Skeletal muscle tissue (tissue), 4 donors: Measurements from ENCODE around the gene WDR38. TPM values are rescaled to one million over a fixed set of nuclear protein-coding genes. Genes with fewer than 3 reads are reported as not detected.

Source experiments
- H3K27ac ChIP-seq: one replicate; pipeline ENCODE4 v1.7.0; 2013; ENCODE audit warnings: mild to moderate bottlenecking, low read depth, low read length, inconsistent platforms
- H3K27me3 ChIP-seq, 3 donors: one replicate each; pipeline ENCODE4 v1.7.0; 2013; ENCODE audit warnings: low read length in 3 of 3; ENCODE audit not compliant: control insufficient read depth in 3 of 3, insufficient read depth in 3 of 3
- H3K36me3 ChIP-seq, 3 donors: one replicate each; pipeline ENCODE4 v1.7.0; 2013; ENCODE audit warnings: low read length in 3 of 3; ENCODE audit not compliant: control insufficient read depth in 3 of 3, insufficient read depth in 3 of 3
- H3K4me1 ChIP-seq, 3 donors: one replicate each; pipeline ENCODE4 v1.7.0; 2013; ENCODE audit warnings: low read length in 3 of 3, mild to moderate bottlenecking in 3 of 3; ENCODE audit not compliant: control insufficient read depth in 3 of 3, insufficient read depth in 3 of 3
- H3K4me3 ChIP-seq, 3 donors: one replicate each; pipeline ENCODE4 v1.7.0; 2013; ENCODE audit warnings: low read length in 3 of 3
- H3K9ac ChIP-seq, 3 donors: one replicate each; pipeline ENCODE4 v1.7.0; 2013; ENCODE audit warnings: low read length in 3 of 3, mild to moderate bottlenecking in 3 of 3, moderate library complexity in 2 of 3, low read depth in 1 of 3
- H3K9me3 ChIP-seq, 3 donors: one replicate each; pipeline ENCODE4 v1.7.0; 2013; ENCODE audit warnings: low read length in 3 of 3; ENCODE audit not compliant: control insufficient read depth in 3 of 3
- total RNA-seq: library from RNA; depleted of rRNA; stranded (reverse); fragments of >200 nt; gene quantifications from one replicate; pipeline ENCODE4 v1.2.3, GENCODE V29; 2014
- donor health status: Osteomylitis.

WDR38 gene
- total RNA-seq, 1 donor from 2014 or later: not detected

- H3K9ac ChIP-seq: no peak overlapping the region
- peaks cover 53 to 71% (median 61%) of the 10 kb centered on the region in 3 donors for H3K36me3 ChIP-seq
- H3K27ac ChIP-seq: no peak overlapping the region
- H3K4me3 ChIP-seq: no peak overlapping the region
- H3K4me1 ChIP-seq: no peaks in the 10 kb centered on the region
- no peaks in the 10 kb centered on the region for H3K9me3 ChIP-seq
- no peaks in the 10 kb centered on the region for H3K27me3 ChIP-seq
Measured at GRCh38 chr9:124880501-124880900, 27.2 kb downstream of the WDR38 start.

- Histone ChIP-seq H3K9me3 (no peaks in the 10 kb centered on the region), H3K27me3 (no peaks in the 10 kb centered on the region), H3K9ac (no peak overlapping the region), H3K4me3 (no peak overlapping the region), H3K36me3 (peaks cover 55 to 73% (median 64%) of the 10 kb centered on the region in 3 donors), H3K4me1 (no peaks in the 10 kb centered on the region), H3K27ac (no peak overlapping the region)
Measured at GRCh38 chr9:124881138-124881743, 28.0 kb downstream of the WDR38 start.

GRCh38 chr9:124882231-124882630, 29.0 kb downstream of the WDR38 start:
- Histone ChIP-seq H3K27ac (no peak overlapping the region), H3K27me3 (no peaks in the 10 kb centered on the region), H3K9ac (no peak overlapping the region), H3K9me3 (no peaks in the 10 kb centered on the region), H3K36me3 (peaks cover 54 to 73% (median 62%) of the 10 kb centered on the region in 3 donors), H3K4me1 (peaks cover 0 to 2% (median 0%) of the 10 kb centered on the region in 3 donors), H3K4me3 (no peak overlapping the region)

GRCh38 chr9:124884376-124884775, 31.1 kb downstream of the WDR38 start:
- no peaks in the 10 kb centered on the region for H3K27me3 ChIP-seq
- H3K9ac ChIP-seq: no peak overlapping the region
- H3K27ac ChIP-seq: no peak overlapping the region
- peaks cover 2 to 7% (median 2%) of the 10 kb centered on the region in 3 donors for H3K4me1 ChIP-seq
- H3K9me3 ChIP-seq: no peaks in the 10 kb centered on the region
- no peak overlapping the region for H3K4me3 ChIP-seq
- peaks cover 55 to 72% (median 67%) of the 10 kb centered on the region in 3 donors for H3K36me3 ChIP-seq

GRCh38 chr9:124885551-124885950, 32.3 kb downstream of the WDR38 start:
- Histone ChIP-seq H3K36me3 (peaks cover 58 to 72% (median 70%) of the 10 kb centered on the region in 3 donors), H3K9me3 (no peaks in the 10 kb centered on the region), H3K27ac (no peak overlapping the region)

GRCh38 chr9:124886461-124886860, 33.2 kb downstream of the WDR38 start:
- Histone ChIP-seq H3K4me3 (no peak overlapping the region), H3K36me3 (peaks cover 55 to 72% (median 70%) of the 10 kb centered on the region in 3 donors)

More at GRCh38 chr9:124885551-124885950, 32.3 kb downstream of the WDR38 start:
- no peaks in the 10 kb centered on the region for H3K27me3 ChIP-seq
- H3K9ac ChIP-seq: no peak overlapping the region
- H3K4me3 ChIP-seq: no peak overlapping the region
- peaks cover 2 to 7% (median 2%) of the 10 kb centered on the region in 3 donors for H3K4me1 ChIP-seq

GRCh38 chr9:124886866-124887492, 33.7 kb downstream of the WDR38 start:
- H3K9ac ChIP-seq: no peak overlapping the region
- H3K27me3 ChIP-seq: no peaks in the 10 kb centered on the region
- peaks cover 50 to 70% (median 66%) of the 10 kb centered on the region in 3 donors for H3K36me3 ChIP-seq
- H3K9me3 ChIP-seq: no peaks in the 10 kb centered on the region
- H3K4me1 ChIP-seq: peaks cover 2 to 7% (median 2%) of the 10 kb centered on the region in 3 donors
- no peak overlapping the region for H3K4me3 ChIP-seq
- no peak overlapping the region for H3K27ac ChIP-seq

More at GRCh38 chr9:124886461-124886860, 33.2 kb downstream of the WDR38 start:
- Histone ChIP-seq H3K9me3 (no peaks in the 10 kb centered on the region), H3K4me1 (peaks cover 2 to 7% (median 2%) of the 10 kb centered on the region in 3 donors), H3K27ac (no peak overlapping the region), H3K9ac (no peak overlapping the region), H3K27me3 (no peaks in the 10 kb centered on the region)

GRCh38 chr9:124887832-124888231, 34.6 kb downstream of the WDR38 start:
- no peak overlapping the region for H3K4me3 ChIP-seq
- H3K9me3 ChIP-seq: no peaks in the 10 kb centered on the region
- H3K27ac ChIP-seq: no peak overlapping the region
- peaks cover 43 to 71% (median 62%) of the 10 kb centered on the region in 3 donors for H3K36me3 ChIP-seq
- no peak overlapping the region for H3K9ac ChIP-seq
- H3K27me3 ChIP-seq: no peaks in the 10 kb centered on the region
- H3K4me1 ChIP-seq: peaks cover 2 to 7% (median 2%) of the 10 kb centered on the region in 3 donors

- Histone ChIP-seq H3K4me3 (no peak overlapping the region), H3K27me3 (no peaks in the 10 kb centered on the region), H3K4me1 (peaks cover 2 to 7% (median 2%) of the 10 kb centered on the region in 3 donors), H3K36me3 (peaks cover 46 to 81% (median 71%) of the 10 kb centered on the region in 3 donors), H3K9me3 (no peaks in the 10 kb centered on the region), H3K27ac (no peak overlapping the region), H3K9ac (no peak overlapping the region)
Measured at GRCh38 chr9:124889006-124889405, 35.7 kb downstream of the WDR38 start.

GRCh38 chr9:124890179-124890578, 36.9 kb downstream of the WDR38 start:
- no peak overlapping the region for H3K9ac ChIP-seq
- no peak overlapping the region for H3K27ac ChIP-seq
- peaks cover 49 to 78% (median 64%) of the 10 kb centered on the region in 3 donors for H3K36me3 ChIP-seq
- H3K4me1 ChIP-seq: peaks cover 2 to 7% (median 2%) of the 10 kb centered on the region in 3 donors
- H3K27me3 ChIP-seq: no peaks in the 10 kb centered on the region
- H3K9me3 ChIP-seq: no peaks in the 10 kb centered on the region
- H3K4me3 ChIP-seq: no peak overlapping the region
